ENCODE results near the gene PEX5L.

PEX5L gene

GRCh38 chr3:179887295-179887943 is 149.3 kb downstream of the PEX5L start:
- DNase-seq: no peak

GRCh38 chr3:179885950-179886349 is 150.8 kb downstream of the PEX5L start:
- DNase-seq: no peak

GRCh38 chr3:179884136-179884535 is 152.6 kb downstream of the PEX5L start:
- no peak for DNase-seq

- no peak for DNase-seq
Observed at GRCh38 chr3:179882292-179882691, 154.4 kb downstream of the PEX5L start.

- DNase-seq: no peak
Observed at GRCh38 chr3:179881791-179882190, 154.9 kb downstream of the PEX5L start.

GRCh38 chr3:179880868-179881267 is 155.9 kb downstream of the PEX5L start:
- no peak for DNase-seq

- DNase-seq: no peak
Observed at GRCh38 chr3:179876440-179876839, 160.3 kb downstream of the PEX5L start.

- no peak for DNase-seq
Observed at GRCh38 chr3:179872842-179873241, 163.9 kb downstream of the PEX5L start.

GRCh38 chr3:179871782-179872181 is 165.0 kb downstream of the PEX5L start:
- no peak for DNase-seq

GRCh38 chr3:179868715-179869114 is 168.0 kb downstream of the PEX5L start:
- no peak for DNase-seq

GRCh38 chr3:179867961-179868360 is 168.8 kb downstream of the PEX5L start:
- DNase-seq: no peak

- DNase-seq: no peak
Observed at GRCh38 chr3:179865861-179866505, 170.8 kb downstream of the PEX5L start.

GRCh38 chr3:179861953-179862352 is 174.8 kb downstream of the PEX5L start:
- no peak for DNase-seq

GRCh38 chr3:179861292-179861691 is 175.4 kb downstream of the PEX5L start:
- DNase-seq: no peak

- DNase-seq: no peak
Observed at GRCh38 chr3:179860275-179861107, 176.2 kb downstream of the PEX5L start.

- DNase-seq: no peak
Observed at GRCh38 chr3:179853176-179853575, 183.6 kb downstream of the PEX5L start.

GRCh38 chr3:179852142-179852905 is 184.4 kb downstream of the PEX5L start:
- no peak for DNase-seq

- no peak for DNase-seq
Observed at GRCh38 chr3:179848711-179849110, 188.0 kb downstream of the PEX5L start.

- no peak for DNase-seq
Observed at GRCh38 chr3:179842061-179842460, 194.7 kb downstream of the PEX5L start.

- DNase-seq: no peak
Observed at GRCh38 chr3:179840985-179841384, 195.8 kb downstream of the PEX5L start.

- no peak for DNase-seq
Observed at GRCh38 chr3:179837374-179837773, 199.4 kb downstream of the PEX5L start.

- no peak for DNase-seq
Observed at GRCh38 chr3:179833294-179833693, 203.4 kb downstream of the PEX5L start.

- DNase-seq: no peak
Observed at GRCh38 chr3:179832333-179832854, 204.3 kb downstream of the PEX5L start.
